SIG-M5 (cell line): ENCODE results near the gene DPM1.
A peak's percentile ranks its signal among the peaks of the same experiment; 100 is the strongest.
"Not testable (repeated sequence)": the region's sequence is repeated elsewhere in the genome, so short reads cannot be mapped to it uniquely, and the experiment has no call there.

Experiments
- DNase-seq: peaks from one replicate; lab custom pipeline; 2025; lab: John Stamatoyannopoulos, UW

The DPM1 gene

DNA sequence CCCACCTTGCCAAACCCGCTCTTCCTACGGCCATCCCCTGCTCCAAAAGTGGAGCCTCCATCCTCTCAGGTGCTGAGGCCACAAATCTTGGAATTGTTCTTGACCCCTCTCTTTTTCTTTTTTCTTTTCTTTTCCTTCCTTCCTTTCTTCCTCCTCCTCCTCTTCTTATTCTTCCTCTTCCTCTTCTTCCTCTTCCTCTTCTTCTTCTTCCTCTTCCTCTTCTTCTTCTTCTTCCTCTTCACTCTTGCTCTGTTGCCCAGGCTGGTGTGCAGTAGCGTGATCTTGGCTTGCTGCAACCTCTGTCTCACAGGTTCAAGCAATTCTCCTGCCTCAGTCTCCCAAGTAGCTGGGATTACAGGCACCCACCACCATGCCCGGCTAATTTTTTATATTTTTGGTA is 20.2 kb upstream of the DPM1 start:
- not testable (repeated sequence) for DNase-seq

DNA sequence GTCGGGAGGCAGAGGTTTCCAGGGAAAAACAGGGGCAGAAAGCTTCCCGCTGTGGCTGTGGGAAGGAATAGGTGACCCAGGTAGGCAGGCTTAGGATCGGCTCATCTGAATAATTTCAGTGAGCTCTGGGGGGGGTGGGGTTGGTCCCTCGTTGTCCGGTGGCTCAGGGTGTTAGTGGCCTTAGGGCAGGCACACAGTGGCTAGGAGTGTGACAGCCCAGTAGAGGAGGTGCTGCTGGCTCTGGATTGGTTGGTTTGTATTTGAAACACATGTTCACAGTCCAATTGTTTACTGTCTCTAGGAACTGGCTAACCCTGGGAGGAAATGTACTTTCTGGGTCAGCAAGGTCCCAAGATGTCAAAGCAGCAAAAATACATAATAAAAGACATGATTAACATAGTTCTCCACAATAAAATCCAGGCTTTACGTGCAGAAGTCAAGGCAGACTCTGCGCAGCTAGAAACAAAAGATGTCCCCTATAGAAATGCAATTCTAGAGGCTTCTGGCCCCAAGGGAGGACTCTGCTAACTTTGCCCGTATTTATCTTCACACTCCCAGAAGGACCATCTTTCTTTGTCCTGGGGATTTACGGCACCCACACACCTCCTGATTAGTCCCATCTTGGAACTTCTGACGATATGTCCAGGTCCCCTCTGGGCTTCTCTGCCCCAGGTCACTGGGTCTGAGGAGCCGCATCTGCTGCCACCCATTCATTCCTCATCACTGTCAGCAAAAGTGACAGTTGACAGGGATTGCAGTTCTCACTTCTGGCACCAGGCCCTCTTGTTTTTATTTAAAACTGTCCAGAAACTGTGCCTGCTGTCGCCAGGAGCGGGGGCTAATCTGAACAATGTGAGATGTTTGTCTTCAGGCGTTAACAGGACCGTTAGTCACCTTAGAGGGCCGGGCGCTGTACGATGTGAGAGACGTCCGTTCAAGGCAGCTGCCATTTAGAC is 19.0 kb upstream of the DPM1 start:
- DNase-seq, result no peak

DNA sequence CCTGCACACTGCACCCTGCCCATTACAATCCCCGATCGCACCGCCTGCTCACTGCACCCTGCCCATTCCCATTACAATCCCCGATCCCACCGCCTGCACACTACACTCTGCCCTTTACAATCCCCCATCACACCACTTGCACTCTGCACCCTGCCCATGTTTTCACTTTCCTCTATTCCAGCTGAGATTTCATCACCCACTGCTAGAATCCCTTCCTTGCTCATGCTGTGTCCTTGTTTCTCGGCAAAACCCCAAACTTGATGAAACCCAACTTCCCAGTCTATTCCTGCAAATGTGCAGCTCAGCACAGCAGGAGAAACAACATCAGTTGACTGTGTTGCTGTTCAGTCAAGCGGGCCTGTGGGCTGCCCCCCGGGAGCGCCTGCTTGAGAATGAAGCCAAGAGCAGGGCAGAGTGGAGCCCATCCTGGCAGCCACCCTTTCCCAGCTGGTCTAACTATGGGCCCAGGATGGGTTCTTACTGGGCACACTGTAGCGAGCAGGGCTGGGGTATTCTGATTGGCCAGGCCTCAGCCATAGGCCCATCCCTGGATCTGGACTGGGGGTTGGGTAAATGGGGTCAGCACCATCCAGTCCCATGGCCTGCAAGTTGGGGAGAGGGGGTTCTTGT is 17.5 kb upstream of the DPM1 start:
- DNase-seq, result no peak

DNA sequence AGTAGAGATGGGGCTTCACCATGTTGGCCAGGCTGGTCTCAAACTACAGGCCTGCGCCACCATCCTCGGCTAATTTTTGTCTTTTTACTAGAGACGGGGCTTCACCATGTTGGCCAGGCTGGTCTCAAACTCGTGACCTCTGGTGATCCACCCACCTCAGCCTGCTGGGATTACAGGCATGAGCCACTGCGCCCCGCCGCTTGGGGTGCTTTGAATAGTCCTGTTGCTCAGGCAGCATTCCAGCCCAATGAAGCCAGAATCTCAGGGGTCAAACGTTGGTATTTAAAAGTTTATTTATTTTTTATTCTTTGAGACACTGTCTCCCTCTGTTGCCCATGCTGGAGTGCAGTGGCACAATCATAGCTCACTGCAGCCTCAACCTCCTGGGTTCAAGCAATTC is 11.6 kb upstream of the DPM1 start:
- no peak for DNase-seq

DNA sequence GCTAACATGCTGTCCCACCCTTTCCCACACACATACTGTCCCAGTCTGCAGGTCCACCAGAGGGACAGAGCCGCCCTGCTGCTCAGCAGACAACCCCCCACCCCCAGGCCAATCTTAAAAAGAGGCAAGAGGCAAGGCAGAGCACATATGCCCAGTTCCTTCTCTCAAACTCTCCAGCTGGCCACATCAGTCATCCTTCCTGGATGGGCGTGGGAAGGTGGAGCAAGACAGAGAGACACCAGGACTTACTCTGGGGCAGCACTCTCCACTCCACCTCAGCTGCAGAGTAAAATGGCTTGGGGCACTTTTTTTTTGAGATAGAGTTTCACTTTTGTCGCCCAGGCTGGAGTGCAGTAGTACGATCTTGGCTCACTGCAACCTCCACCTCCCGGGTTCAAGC is 11.1 kb upstream of the DPM1 start:
- no peak for DNase-seq

DNA sequence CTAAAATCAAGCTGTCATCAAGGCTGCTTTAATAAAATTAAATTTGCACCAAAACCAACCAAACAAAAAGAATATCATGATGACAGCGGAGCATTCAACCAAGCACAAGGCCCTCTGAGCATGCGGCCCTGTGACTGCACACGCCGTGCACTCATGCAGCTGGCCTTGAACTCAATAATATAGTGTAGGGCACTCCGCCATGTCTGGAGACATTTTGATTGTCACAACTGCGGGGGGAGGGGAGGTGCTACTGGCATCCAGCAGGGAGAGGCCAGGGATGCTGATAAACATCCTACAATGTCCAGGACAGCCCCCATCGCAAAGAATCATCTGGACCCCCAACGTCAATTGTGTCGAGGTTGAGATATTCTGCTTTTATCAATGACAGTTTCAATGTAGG is 10.0 kb upstream of the DPM1 start:
- no peak for DNase-seq

DNA sequence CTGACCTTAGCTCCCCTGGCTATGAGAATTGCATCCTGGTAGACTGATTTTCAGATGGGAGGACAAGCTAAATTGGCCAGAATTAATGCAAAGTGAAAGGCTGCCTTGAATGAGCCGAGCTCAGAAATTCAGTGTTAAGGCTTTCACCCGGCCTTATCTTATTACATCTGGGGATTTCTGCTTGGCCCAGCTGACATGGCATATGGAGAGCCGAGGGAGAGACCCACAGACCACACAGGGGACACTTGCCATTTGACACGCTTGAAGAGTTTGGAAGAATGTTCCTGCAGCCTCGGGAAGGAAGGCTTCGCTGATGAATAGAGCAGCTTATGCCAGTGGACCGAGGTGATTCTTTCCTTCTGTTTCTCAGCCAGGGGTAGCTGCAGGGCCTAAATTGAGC is 9.3 kb upstream of the DPM1 start:
- DNase-seq, result no peak

DNA sequence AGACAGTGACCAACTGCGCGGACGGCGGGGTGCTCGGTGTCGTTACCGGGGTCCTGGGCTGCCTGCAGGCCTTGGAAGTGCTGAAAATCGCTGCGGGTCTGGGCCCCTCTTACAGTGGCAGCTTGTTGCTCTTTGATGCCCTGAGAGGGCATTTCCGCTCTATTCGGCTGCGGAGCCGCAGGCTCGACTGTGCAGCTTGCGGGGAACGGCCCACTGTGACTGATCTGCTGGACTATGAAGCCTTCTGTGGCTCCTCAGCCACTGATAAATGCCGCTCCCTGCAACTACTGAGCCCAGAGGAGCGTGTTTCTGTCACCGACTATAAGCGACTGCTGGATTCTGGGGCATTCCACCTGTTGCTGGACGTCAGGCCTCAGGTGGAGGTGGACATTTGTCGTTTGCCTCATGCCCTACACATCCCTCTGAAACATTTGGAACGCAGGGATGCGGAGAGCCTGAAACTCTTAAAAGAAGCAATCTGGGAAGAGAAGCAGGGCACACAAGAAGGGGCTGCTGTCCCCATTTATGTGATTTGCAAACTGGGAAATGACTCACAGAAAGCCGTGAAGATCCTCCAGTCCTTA is 1.3 kb upstream of the DPM1 start:
- DNase-seq, result no peak

DNA sequence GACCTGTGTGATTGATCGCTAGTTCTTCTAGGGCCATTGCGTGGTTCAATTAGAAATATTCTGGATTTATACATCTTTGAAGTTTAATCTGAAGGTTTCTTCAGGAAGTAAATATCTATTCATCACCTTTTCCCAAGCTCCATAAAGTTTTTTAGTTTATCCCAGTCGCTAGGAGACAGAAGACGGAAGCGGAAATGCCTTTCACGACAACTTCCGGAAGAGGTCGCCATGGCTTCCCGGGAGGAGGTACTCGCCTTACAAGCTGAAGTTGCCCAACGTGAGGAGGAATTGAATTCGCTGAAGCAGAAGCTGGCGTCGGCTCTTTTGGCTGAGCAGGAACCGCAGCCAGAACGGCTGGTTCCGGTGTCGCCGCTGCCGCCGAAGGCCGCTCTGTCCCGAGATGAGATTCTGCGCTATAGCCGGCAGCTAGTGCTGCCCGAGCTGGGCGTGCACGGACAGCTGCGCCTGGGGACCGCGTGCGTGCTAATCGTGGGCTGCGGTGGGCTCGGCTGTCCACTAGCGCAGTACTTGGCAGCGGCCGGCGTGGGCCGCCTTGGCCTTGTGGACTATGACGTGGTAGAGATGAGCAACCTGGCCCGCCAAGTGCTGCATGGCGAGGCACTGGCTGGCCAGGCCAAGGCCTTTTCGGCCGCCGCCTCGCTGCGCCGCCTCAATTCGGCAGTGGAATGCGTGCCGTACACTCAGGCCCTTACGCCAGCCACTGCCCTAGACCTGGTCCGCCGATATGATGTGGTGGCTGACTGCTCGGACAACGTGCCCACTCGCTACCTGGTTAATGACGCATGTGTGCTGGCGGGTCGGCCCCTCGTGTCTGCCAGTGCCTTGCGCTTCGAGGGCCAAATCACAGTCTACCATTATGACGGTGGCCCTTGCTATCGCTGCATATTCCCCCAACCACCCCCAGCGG is 547 bp upstream of the DPM1 start, which contains the start of gene MOCS3:
TSS of gene MOCS3 (plus strand) at position 204 of the 928 bp plus-strand sequence. CDS start at position 229, 25 bp downstream.
- DNase-seq, result peak; percentile 82

DNA sequence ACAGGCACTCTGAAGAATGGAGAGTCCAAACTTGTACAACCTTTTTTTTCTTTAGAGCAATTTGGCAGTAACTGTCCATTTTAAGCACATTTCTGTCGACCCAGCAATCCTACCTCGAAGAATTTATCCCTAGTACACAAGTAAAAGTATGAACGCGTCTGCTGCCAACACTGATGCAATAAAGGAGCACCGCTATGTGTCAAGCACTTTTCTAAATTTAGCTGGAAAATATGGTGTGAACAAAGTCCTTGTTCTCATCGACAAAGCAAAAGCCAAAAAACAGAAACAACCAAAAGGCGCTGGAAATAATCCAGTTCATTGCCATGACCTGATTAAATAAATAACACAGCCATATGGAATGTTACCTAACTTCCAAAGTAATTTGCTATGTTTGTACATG is 1.1 kb downstream of the DPM1 start:
- DNase-seq, result no peak

DNA sequence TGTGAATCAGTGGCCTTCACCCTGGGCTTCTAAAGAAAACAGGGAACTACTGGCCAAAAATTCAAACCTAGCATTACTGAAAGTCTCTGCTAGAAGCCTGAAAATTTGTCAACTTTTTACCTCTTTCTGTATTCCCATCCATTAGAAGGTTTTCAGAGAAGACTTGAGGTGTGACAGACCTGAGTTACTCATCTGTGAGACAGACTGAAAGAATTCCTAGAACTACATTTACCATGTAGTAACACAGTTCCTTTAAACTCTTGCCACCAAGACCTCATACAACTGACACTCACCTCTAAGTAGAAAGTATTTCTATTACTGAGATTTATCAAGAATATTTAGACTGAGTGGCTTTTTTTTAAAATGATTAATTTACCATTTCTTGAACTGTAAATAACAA is 4.5 kb downstream of the DPM1 start:
- DNase-seq, result no peak

DNA sequence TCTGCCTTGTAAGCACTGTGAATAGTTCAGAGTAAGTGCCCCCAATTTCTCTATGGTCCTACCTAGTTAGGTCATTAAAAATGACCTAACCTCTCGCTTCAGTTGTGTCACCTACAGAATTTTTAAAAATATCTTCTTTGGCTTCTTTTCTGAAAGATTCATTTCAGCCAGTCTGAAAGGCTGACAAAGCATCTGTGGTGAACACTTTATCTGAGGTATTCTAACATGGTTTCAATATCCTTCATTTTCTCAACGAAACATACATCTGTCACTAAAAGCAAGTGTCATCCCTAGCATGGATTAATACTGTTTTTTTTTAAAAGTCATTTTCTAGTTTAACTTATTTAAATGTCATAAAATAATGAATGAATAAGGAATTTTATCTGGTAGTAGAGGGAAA is 5.1 kb downstream of the DPM1 start:
- DNase-seq, result no peak

DNA sequence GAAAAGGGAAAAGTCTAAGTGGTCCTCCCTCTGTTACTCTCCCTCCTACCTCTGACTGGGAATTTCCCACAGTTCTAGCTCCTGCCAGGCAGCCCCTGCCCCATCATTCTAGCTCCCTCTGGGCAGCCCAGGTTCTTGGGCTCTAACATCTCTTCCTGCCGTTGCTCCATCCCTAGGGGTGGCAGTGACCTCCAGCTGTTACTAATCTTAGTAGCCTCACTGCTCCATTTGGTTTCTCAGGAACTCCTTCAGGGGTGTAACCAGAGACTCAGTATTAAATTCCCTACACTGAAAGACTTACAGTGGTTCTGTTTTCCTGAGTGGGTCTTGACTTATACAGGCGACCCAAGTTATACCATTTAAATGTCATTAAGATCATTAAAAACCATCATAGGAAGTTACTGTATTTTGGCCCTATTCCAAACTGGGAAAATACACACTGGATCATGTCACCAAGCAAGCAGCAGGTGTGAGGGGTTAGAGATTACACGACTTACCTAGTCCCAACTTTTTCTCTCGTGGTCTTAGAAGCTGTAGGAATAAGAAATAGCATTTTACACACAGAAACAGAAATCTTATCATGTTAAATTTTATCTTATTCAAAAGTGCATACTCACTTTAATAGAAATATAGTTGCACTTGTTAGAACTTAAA is 10.1 kb downstream of the DPM1 start:
- no peak for DNase-seq

DNA sequence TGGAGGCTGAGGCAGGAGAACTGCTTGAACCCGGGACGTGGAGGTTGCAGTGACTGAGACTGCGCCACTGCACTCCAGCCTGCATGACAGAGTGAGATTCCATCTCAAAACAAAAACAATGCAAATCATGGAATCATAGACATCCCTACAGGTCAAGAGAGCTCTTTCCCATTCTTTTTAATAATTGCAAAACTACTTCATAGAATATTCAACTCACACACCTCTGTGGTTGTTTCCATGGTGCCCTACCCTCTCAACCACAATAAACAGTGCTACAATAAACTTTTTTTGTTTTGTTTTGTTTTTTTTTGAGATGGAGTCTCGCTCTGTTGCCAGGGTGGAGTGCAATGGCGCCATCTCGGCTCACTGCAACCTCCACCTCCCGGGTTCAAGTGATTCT is 15.3 kb downstream of the DPM1 start:
- DNase-seq, result no peak

DNA sequence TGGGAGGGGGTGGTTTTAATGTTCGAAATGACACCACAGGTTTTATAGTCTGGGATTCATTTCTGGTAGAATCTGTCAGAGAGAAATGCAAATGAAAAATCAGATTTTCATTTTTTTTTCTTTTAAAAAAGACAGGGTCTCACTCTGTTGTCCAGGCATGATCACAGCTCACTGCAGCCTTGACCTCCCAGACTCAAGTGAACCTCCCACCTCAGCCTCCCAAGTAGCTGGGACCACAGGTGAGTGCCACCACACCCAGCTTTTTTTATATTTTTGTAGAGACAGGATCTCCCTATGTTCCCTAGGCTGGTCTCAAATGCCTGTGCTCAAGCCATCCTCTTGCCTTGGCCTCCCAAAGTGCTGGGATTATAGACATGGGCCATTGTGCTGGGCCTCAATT is 24.7 kb downstream of the DPM1 start:
- no peak for DNase-seq

DNA sequence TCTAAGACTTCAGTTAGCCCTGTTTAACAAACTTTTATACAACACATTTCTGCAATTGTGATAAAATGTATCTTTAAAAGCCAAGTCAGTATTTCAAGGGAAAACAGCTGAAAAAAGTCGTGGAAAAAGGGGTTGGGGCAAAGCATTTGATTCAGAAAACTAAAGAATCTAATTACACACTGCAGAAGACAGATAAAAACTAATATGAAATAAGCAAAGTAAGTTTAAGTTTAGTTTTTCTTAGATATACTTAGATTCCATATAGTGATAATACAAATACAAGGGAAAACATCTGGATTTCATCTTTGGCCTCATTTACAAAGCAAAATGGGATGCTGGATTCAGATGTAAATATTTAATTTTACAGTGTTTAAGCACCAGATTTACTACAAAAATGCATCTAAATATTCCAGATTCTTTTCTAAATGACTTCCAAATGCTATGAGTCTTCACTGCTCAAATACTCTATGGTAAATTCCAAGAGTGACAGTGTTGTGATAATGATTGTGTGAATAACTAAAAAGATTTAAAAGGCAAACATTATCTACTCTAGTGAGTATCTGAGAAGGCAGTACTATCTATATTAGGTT is 25.5 kb downstream of the DPM1 start:
- no peak for DNase-seq

DNA sequence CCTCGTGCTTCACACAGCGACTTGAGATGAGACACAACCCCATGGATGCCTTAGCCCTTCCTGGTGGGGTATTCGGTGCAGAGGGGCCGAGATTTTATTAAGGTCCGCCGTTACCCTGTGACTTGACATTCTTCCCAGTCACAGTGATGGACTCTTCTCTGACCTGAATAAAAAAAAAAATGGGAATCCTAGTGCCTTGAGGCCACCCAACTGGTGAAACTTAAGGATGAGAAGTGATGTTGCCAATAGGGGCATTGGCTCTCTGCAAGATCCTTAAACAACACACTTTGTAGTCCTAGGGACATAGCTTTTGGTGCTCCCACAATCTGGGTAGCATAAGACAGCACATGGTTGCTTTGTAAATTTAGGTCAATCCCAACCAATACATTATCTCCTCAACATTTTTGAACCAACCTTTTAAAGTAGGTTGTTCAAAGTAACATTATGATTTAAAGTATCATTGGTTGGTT is 26.3 kb downstream of the DPM1 start:
- no peak for DNase-seq

DNA sequence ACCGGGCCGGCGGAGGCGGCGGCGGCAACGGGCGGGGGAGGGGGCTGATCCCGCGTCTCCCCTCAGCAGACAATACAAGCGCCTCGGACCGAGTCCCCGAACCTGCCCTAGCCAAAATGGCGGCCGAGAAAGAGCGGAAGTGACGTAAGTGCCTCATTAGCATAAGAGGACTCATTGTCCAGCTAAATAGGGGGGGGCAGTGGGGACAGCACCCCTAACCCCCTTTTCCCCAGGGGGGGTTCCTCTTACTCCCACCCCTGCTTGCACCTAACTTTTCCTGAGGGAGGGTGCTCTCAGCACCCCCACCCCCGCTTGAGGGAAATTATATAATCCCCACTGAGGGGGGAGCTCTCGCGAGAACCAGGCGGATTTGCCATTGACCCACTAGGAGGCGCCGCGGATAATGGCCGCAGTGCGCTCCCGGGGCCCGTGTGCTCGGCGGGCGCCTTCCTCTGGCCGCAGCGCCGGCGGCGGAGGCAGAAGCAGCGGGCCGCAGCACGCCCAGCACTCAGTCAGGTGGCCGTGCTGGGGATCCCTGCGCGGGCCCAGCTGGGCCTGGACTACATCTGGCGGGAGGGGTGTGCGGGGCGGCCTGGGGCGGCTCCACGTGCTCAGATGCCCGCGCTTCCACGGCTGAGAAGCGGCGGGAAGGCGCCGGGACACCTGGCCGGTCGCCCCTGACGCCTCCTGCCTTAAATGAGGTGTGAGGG is 26.9 kb downstream of the DPM1 start, which contains the start of gene ADNP:
TSS of gene ADNP (minus strand) at position 132 of the 710 bp plus-strand sequence. CDS start 27,441 bp downstream, outside the sequence.
- peak; percentile 72 for DNase-seq

DNA sequence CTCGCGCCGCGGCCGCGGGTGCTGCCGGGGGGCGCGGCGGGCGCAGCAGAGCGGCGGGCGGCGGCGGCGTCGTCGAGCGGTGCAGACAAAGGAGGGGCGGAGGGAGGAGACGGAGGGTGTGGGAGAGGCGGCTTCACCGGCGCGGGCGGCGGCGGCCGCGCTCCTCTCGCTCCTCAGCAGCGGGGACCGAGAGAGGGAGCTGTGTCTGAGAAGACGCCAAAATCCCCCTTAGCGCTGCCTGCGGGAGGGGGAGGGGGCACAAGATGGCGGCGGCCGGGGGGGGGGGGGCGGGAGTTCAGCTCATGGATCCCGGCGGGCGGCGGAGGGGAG is 27.4 kb downstream of the DPM1 start:
- DNase-seq, result no peak
